HG03520 (cell line): ENCODE results near the gene PTPRG.

Experiments
- ATAC-seq: cut with Tn5 transposase; IDR thresholded peaks from one replicate; pipeline ENCODE4 v1.9.1; 2021; ENCODE audit warnings: mild to moderate bottlenecking, moderate library complexity; ENCODE audit not compliant: unreplicated experiment

PTPRG gene

GRCh38 chr3:62197350-62198012 is 636.1 kb downstream of the PTPRG start:
- ATAC-seq = no peak

GRCh38 chr3:62199126-62199525 is 637.8 kb downstream of the PTPRG start:
- ATAC-seq = no peak

GRCh38 chr3:62201438-62202035 is 640.2 kb downstream of the PTPRG start:
- no peak for ATAC-seq

GRCh38 chr3:62203152-62203551 is 641.8 kb downstream of the PTPRG start:
- ATAC-seq = no peak

GRCh38 chr3:62203561-62203960 is 642.2 kb downstream of the PTPRG start:
- ATAC-seq = no peak

- no peak for ATAC-seq
These were observed 645.8 kb downstream of the PTPRG start for GRCh38 chr3:62207197-62207596.

- ATAC-seq = no peak
These were observed 647.0 kb downstream of the PTPRG start for GRCh38 chr3:62208385-62208784.

- no peak for ATAC-seq
These were observed 647.7 kb downstream of the PTPRG start for GRCh38 chr3:62209101-62209500.

- ATAC-seq = no peak
These were observed 648.6 kb downstream of the PTPRG start for GRCh38 chr3:62210011-62210410.

GRCh38 chr3:62211675-62212429 is 650.5 kb downstream of the PTPRG start:
- no peak for ATAC-seq

- ATAC-seq = no peak
These were observed 653.5 kb downstream of the PTPRG start for GRCh38 chr3:62214850-62215249.

GRCh38 chr3:62220616-62221015 is 659.2 kb downstream of the PTPRG start:
- ATAC-seq = no peak

- no peak for ATAC-seq
These were observed 663.7 kb downstream of the PTPRG start for GRCh38 chr3:62225051-62225450.

- ATAC-seq = peak; percentile 75
These were observed 665.4 kb downstream of the PTPRG start for GRCh38 chr3:62226601-62227339.

GRCh38 chr3:62228467-62228866 is 667.1 kb downstream of the PTPRG start:
- ATAC-seq = no peak

- ATAC-seq = no peak
These were observed 667.8 kb downstream of the PTPRG start for GRCh38 chr3:62229211-62229610.

GRCh38 chr3:62229908-62230307 is 668.5 kb downstream of the PTPRG start:
- ATAC-seq = no peak

- ATAC-seq = no peak
These were observed 671.7 kb downstream of the PTPRG start for GRCh38 chr3:62233065-62233464.

- no peak for ATAC-seq
These were observed 674.6 kb downstream of the PTPRG start for GRCh38 chr3:62236016-62236415.

GRCh38 chr3:62237286-62237948 is 676.0 kb downstream of the PTPRG start:
- ATAC-seq = peak; percentile 21

GRCh38 chr3:62238003-62238402 is 676.6 kb downstream of the PTPRG start:
- peak; percentile 73 for ATAC-seq
